Activated CD4-positive, alpha-beta T cell treated with anti-CD3 and anti-CD28 coated beads, Interleukin-2, amount 50 U/mL, for 4 hours (primary cell): ENCODE results near the gene DCC.

Experiments
- DNase-seq, 2 experiments: peaks; one replicate each; pipeline ENCODE4 v3.0.0-alpha.2; 2020

Gene DCC

DNA sequence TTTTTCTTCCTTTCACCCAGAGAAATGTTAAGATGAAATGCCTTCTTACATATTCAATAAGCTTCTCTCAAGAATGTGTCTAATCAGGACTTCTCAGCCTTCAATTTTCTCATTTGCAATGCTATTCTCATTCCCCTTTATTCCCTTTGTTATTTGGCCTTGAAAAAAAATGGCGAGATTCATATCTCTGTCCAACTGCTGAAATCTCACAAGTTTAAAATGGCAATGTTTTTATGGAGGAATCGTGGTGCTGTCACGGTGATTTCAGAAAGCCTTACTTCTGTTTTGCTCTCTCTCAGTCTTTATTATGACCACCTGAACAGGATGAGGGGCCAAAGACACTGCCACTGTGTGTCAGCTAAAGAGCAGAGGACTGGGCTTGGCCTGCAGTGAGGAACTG, 928.5 kb downstream of the DCC start:
- no peak for DNase-seq

DNA sequence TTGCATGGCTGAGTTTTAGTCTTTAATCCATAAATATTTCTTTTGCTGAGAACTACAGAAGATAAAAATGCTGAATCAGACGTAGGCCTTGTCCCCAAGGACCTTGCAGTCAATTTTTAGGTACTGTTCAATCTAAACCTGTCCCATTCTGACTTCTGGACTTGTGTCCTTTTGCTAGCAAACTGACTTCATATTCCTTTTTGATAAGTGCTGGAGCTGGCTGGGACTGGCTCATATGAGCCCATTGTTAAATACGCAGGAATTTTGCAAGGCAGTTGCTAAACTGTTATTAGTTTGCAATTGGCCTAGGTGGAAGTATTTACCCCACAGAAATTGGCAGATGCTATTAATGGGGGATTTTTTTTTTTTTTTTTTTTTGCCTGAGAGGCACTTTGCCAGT, 941.4 kb downstream of the DCC start:
- DNase-seq = no peak

DNA sequence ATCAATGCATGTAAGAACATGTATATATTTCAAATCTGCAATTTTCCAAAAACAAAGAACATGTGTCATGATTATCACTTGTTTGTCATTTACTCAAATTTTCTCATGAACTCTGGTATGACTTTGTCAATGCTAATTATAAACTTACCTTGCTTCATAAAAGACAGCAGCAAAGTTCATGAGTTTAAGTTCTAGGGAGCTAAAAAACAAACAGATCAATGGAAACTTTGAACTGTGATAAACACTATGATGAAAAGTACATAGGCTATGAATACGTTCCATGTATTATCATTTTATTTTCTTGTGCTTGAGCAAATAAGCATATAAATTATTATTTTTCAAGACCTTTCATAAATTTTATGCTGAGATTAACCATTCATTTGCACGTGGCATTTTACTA, 943.7 kb downstream of the DCC start:
- no peak for DNase-seq

DNA sequence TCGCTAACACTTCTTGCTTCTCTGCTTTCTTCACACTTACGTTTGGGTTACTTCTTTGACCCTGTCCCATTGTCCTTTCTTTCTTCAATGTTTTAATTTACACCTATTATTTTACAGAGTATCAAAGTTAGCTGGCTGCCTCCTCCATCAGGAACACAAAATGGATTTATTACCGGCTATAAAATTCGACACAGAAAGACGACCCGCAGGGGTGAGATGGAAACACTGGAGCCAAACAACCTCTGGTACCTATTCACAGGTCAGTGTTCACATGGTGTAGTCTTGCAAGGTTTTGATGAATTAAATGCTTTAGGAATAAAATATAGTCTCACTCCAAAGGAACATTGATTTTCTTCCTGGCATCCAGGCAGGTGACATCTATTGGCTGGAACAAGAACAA, 965.5 kb downstream of the DCC start:
- no peak for DNase-seq

DNA sequence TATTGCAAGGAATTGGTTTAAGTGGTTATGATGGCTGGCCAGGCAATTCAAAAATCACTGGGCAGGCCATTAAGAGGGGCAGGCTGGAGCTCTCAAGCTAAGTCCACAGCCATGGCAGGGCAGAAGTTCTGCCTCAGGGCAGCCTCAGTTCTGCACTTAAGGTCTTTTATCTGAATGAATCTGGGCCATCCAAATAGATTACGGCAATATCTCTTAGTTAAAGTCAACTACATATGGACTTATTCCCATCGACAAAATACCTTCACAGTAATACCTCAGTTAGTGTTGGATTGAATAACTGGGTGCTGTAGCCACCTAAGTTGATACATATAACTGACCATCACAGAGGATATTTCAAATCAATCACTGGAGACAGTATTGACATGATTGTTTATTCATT, 979.6 kb downstream of the DCC start:
- DNase-seq = no peak

DNA sequence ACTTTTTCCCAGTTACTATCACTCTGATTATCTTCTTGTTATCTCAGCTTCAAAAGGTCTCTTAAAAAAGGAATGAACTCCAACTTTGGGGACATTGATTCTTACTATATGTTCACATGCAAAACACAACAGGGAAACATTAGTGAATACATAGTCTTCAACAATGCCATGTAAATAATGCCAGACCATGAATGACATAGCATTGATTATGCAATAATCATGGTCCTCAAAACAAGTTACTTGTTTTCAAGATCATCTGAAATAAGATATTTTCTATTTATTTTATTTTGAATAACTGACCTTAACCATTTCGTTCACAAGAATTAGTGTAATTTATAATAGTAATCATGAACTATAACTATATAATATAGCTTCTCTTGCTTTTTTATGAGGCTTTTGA, 982.2 kb downstream of the DCC start:
- no peak for DNase-seq

DNA sequence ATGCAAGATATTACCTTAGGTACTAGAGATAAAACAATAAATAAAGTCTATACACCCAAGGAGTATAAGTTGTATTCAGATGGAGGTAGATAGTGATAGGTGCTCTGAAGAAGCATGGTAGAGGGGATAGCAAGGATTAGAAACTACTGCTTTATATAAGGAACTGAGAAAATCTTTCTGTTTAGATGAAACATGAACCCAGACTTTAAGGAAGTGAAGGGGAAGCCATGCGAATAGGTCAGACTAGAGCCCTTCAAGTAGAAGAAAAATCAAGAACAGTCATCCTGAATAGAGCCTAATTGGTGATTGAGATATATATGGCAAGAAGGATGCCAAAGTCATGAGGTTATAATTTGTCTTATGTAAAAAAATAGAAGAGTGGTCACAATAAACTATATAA, 984.4 kb downstream of the DCC start:
- DNase-seq = no peak

DNA sequence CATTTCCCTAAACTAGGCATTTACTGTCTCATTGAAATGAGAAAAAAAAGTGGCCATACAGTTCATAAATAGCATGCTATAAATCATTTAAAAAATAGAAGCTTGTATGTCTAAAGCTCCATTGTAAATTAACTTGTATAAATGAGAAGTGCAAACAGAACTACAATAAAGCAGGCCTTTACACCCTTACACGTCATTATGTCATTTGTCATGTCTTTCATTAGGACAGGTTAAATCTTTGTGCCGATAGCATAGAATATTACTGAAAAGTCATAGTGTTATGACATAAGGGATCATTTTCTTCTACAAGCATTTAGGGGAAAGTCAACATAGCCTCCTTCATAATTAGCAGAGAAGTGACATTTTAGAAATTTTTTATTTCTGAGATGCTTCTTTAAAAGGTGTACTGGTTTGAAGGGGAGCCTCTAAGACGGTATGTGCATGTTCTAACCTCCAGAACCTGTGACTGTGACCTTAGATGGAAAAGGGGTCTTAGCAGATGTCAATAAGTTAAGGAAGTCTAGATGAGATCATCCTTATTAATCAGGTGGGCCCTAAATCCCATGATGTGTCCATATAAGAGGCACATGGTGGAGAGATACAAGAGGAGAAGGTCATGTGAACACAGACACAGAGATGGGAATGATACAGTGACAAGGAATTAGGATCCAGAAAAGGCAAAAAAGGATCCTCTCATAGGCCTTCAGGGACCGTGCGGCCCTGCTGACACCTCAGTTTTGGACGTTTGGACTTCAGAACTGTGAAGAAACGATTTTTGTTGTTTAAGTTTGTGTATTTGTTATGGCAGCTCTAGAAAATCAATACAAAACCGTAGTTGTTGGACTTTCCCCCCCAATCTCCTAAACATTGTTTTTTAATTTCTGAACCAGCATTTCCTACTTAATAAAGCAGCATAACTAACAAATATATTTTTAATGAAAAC, 1020.8 kb downstream of the DCC start:
- no peak for DNase-seq

DNA sequence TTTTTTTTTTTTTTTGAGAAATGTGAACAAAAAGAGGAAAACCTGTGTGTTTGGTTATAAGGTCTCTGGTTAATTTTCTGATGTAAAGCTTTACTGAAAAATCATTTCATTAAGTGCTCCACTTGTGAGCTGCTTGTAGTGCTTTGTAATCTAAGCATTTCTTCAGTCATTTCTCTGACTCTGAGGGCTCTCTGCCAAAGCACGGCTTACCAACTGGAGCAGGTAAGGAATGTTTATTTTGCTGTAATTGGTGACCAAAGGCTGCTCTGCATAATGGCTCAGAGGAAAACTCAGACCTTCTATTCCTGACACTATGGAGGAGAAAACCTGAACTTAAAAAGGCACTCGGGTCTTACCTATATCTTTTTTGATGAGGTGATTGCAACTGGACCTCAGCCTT, 1035.6 kb downstream of the DCC start:
- no peak for DNase-seq

DNA sequence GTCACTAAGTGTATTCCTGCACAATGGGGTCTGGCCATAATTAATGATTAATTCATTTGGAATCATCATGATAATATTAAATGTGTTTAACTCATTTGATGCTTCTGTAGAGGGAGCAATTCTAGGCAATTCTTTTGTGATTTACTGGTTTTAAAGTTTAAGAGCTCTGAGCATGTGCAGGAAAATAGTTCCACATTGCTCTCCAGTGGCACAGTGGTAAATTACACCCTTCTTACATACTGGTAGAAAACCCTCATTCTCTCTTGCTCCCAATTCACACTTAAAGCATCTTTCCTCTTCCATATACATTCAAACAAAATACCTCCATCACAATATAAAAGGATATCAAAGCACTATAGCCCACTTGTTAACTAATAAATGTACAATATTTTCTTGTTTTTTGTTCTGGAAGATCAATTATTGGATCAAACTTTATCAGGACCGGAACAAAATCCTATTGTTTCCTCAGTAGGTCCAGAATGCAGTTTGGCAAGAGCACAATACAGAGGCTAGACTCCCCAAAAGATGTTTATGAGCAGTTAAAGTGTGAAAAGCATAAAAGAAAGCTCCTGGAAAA, 1040.2 kb downstream of the DCC start:
- DNase-seq = no peak

DNA sequence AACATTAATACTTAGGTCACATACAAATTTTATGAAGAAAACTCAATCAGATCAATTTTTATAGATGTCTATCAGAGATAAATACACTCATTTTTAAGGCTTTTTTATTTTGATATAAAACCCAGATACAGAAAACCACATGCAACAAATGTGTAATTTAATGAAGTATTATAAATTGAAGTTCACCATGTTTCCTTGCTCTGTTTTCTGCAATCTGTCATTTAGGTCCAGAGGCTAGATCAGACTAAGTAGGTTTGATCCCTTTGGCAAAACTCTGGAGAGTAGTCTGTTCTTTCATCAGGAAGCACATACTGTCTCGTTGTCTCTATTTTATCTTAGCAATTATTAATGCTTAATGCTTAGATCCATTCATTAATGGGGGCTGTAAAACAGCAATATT, 1042.9 kb downstream of the DCC start:
- DNase-seq = no peak

DNA sequence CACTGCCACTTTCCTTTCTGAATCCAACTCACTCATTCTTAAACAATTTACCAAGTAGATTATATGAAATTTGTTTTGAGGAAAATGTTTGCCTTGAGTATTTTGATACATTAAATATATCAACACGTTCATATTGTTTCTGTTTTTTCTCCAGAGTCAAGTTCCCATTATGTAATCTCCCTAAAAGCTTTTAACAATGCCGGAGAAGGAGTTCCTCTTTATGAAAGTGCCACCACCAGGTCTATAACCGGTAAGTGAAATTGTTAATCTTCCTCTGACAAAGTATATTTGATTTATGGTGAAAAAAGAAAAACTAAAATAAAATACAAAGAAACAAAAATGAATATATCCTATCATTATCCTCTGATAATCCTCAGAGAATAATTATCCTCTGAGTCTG, 1045.9 kb downstream of the DCC start:
- DNase-seq = no peak

DNA sequence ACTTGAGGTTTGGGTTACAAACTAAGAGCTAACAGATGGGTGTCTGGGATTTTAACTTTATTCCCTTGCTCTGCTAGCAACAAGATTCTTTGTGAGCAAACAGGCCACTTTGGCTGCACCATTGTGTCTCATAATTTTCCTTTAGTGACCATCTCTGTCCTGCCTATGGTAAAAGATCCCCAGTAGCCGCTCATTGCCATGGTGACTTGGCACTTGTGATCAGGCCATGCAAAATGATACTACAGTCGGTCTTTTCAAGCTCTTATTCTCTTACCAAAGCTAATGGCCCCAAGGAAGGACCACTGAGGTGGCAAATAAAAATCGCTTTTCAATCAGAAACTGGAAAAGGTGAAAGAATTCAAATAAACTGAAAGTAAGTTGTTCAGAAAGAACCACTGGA, 1047.6 kb downstream of the DCC start:
- no peak for DNase-seq

DNA sequence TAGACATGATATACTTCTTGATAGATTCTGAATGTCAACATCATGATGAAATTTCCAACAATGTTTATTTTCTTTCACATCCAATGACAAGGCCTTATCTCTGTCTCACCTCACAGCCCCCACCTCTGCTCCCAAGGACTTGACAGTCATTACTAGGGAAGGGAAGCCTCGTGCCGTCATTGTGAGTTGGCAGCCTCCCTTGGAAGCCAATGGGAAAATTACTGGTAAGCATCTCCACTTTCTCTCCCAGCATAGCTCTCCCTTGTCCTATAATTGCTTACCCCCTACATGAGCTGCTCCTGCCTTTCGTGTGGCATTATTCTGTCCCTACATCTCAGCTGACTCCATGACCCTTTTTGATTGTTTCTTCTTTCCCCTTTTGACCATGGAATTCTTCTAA, 1062.7 kb downstream of the DCC start:
- no peak for DNase-seq

DNA sequence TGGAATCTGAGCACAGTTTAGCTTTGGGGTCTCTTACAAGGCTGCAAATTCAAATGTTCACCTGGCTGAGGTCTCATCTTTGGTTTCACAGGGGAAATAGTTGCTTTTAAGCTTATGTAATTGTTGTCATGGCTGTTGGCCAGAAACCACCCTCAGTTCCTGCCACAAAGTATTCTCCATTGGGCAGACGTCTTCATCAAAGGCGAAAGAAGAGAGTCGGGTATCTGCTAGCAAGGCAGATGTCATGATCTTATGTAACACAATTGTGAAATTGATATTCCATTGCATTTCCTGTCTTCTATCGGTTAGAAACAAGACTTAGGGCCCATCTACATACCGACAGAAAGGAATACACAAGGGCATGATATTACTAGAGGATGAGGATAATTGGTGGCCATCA, 1068.3 kb downstream of the DCC start:
- no peak for DNase-seq

DNA sequence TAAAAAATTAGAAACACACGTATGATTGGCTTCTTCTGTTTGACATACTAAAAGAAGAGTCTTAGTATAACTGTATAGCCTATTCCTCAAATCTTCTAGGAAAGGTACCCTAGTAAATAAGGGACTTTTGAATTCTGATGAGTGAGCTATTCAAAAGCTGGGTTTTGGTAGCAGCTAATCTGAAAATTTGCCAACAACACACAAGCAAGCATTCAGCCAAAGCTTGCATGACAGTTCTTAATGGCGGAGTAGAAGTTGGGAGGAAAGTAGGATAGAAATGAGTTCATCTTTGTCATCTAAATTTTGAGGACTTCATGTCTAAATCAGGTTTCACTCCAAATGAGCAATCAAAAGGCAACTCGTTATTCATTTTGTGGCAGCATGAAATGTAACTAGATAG, 1071.5 kb downstream of the DCC start:
- no peak for DNase-seq

DNA sequence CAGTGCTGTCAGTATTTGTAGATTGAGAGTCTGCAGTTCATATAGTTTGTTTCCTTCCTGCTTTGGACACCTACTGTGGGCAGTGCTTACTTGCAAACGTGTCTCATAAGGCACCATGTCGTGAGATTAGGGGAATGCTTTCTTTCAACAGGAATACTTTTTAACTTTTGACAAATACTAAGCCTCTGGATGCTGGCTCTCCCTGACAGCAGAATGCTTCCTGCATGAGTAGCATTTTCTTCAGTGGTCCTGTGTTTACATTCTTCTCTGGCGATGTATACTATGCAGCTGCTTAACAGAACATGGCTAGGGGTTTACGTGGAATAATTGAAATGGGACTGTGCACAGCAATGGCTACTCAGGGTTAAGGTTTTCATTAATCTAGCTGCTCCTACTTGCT, 1077.0 kb downstream of the DCC start:
- no peak for DNase-seq

DNA sequence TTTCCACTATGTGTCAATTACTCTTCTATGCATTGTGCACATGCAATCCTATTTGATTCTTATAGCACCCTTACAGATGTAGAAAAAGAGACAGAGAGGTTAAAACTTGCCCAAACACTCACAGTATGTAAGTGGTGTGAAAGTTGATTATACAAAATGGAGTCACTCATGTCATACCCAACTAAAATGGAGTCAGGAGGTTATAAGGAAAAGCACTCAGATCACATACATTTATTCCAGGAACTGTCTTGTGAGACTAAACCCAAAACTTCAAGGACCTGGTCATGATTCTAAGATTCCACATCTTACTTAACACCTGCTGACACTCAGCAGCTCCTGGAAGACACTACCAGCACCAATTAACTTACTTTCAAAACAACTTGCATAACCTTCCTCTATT, 1081.9 kb downstream of the DCC start:
- DNase-seq = no peak

DNA sequence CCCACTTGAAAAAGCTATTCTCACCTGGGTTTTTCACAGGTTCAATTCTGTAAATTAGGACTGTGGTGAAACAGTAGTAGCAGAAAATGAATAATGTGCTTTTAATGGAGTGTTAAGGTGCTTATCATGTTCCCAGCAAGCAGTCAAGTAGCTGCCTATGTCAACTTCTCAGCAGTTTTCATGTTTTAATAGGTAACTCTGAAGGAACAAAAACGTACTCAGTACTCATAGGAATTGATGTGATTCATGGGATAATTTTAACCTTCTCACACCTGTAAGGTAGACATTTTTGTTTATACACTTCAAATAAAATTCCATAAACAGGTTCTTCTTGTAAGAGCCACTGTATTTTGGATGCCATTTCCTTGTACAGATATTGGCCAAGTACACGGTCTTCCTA, 1082.9 kb downstream of the DCC start:
- no peak for DNase-seq

DNA sequence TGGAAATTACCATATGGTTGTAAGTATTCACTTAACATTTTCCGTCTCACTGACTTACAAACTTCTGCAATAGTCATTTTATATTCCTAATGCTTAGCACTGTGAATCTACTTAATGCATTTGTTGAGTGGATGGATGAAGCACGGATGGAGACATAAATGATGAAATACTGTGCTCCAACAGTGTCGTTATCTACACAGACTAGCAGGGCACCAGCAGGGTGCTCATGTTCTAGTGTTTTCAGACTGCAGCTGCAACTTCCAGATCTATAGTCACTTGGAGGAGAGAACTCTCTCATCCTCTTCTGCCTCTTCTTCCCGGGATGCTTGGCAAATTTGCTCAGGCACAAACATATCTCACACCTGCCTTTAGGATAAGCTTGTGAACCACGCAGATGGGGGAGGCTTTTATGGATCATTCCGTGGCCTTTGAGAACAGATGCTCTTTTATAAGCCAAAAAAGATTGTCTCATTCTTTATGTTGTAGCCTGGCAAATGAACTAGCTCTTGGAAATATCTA, 1086.7 kb downstream of the DCC start:
- DNase-seq = no peak

DNA sequence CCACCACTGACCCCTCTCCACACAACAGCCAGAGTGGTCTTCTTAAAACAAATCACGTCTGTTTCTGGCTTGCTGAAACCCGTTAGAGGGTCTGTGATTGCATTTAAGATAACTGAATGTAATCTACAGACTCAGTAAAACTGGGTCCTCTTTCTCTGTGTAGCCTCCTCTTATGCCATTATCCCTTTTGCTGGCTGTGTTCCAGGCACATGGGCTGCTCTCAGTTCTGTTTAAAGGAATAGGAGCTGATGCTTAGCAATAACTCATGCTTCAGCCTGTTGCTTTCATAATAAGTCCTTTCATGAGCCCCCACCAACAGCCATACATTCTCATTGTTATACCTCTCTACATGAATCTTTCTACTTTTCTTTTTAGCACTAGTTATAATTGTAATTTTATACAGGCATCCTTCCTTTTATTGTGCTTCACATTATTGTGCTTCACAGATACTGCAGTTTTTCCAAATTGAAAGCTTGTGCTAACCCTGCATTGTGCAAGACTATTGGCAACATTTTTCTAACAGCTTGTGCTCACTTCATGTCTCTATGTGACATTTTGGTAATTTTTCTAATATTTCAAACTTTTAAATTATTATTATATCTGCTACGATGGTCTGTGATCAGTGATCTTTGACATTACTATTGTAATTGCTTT, 1101.9 kb downstream of the DCC start:
- no peak for DNase-seq

DNA sequence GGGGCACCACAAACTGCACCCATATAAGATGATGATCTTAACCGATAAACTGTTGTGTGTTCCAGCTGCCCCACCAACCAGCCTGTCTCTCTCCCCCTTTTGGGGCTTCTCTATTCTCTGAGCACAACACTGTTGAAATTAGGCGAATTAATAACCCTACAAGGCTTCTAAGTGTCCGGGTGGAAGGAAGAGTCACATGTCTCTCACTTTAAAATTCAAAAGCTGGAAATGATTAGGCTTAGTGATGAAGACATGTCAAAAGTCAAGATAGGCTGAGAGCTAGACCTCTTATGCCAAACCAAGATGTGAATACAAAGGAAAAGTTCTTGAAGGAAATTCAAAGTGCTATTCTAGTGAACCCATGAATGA, 1102.4 kb downstream of the DCC start:
- DNase-seq = no peak

DNA sequence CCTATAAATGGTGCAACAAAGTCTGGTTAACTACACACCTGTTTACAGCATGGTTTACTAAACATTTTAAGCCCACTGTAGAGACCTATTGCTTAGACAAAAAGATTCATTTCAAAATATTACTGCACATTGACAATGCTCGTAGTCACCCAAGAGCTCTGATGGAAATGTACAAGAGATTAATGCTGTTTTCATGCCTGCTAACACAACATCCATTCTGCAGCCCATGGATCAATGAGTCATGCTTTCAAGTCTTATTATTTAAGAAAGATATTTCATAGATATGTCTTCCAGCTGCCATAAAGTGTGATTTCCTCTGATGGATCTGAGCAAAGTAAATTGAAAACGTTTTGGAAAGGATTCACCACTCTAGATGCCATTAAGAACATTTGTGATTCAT, 1103.3 kb downstream of the DCC start:
- no peak for DNase-seq

DNA sequence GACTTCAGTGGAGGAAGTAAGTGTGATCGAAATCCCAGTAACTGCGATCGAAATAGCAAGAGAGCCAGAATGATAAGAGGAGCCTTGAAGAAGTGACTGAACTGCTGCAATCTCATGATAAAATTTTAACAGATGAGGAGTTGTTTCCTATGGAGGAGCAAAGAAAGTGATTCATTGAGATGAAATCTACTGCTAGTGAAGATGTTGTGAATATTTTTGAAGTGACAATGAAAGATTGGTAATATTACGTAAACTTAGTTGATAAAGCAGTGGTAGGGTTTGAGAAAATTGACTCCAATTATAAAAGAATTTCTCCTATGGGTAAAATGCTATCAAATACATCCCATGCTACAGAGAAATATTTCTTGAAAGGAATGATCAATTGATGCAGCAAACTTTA, 1103.8 kb downstream of the DCC start:
- no peak for DNase-seq
